Measurements from ENCODE around the gene TAF1.
"Not testable (repeated sequence)": the region's sequence is repeated elsewhere in the genome, so short reads cannot be mapped to it uniquely, and the experiment has no call there.

- not testable (repeated sequence) for TF ChIP-seq MAX (IDR thresholded peaks at IDR 0.05; ENCODE audit: low read depth); CTCF (IDR thresholded peaks at IDR 0.05); EP300 (IDR thresholded peaks at IDR 0.05; ENCODE audit: borderline replicate concordance in 1 of 2, low read depth in 1 of 2, low read length in 1 of 2); YY1 (IDR thresholded peaks at IDR 0.05; ENCODE audit: low read depth); POLR2AphosphoS5 (IDR thresholded peaks at IDR 0.05; ENCODE audit: low read depth, low read length); USF2 (IDR thresholded peaks at IDR 0.05; ENCODE audit: borderline replicate concordance, low read depth, low read length); USF1 (IDR thresholded peaks at IDR 0.05; ENCODE audit: borderline replicate concordance, low read depth); RAD21 (IDR thresholded peaks at IDR 0.05; ENCODE audit: low read length); RCOR1 (IDR thresholded peaks at IDR 0.05; ENCODE audit: low read length); MEF2A (IDR thresholded peaks at IDR 0.05; ENCODE audit: borderline replicate concordance, low read depth)
Measured at GRCh38 chrX:71502080-71502479, 135.9 kb downstream of the TAF1 start.
